Astrocyte of the spinal cord (primary cell): ENCODE results near the gene NPC1.

Experiments
- DNase-seq: peaks from one replicate; pipeline ENCODE4 v3.0.0; 2011; ENCODE audit warnings: low read depth, low spot score
- H3K4me3 ChIP-seq: 2 replicates; pipeline ENCODE4 v1.5.1; 2011; ENCODE audit warnings: low read depth, mild to moderate bottlenecking, low read length, moderate library complexity
- in situ Hi-C: cut with HindIII; loops from 2 replicates; pipeline ENCODE4 v1.10.0; 2017; ENCODE audit warnings: low sequenced_read_pairs
- TF ChIP-seq, protein P1 (sequence below): IDR thresholded peaks from 2 replicates; pipeline ENCODE4 v1.5.1; 2012; ENCODE audit warnings: low read depth, mild to moderate bottlenecking, low read length, inconsistent platforms

The NPC1 gene

DNA sequence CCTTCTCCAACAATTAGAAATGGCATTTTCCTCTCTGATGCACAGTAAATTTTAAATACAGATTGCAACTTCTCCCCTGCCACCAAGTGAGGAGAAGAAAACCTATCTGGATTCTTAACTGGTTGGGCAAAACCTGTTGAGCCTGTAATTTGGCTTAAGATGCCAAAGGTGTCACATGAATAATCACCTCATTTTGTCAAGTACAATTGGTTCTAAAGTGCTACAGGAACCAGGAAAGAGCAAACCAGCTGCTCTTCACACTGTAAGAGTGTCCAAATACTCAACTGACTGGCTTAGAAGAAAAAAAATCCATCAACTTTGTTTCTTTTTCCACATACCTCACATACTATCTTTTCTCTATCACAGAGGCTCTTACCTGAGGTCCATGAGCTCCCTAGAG is 35.4 kb downstream of the NPC1 start:
- in situ Hi-C loops, result no loop called here
- H3K4me3 ChIP-seq, result no peak overlapping the region
- TF ChIP-seq, protein P1, sequence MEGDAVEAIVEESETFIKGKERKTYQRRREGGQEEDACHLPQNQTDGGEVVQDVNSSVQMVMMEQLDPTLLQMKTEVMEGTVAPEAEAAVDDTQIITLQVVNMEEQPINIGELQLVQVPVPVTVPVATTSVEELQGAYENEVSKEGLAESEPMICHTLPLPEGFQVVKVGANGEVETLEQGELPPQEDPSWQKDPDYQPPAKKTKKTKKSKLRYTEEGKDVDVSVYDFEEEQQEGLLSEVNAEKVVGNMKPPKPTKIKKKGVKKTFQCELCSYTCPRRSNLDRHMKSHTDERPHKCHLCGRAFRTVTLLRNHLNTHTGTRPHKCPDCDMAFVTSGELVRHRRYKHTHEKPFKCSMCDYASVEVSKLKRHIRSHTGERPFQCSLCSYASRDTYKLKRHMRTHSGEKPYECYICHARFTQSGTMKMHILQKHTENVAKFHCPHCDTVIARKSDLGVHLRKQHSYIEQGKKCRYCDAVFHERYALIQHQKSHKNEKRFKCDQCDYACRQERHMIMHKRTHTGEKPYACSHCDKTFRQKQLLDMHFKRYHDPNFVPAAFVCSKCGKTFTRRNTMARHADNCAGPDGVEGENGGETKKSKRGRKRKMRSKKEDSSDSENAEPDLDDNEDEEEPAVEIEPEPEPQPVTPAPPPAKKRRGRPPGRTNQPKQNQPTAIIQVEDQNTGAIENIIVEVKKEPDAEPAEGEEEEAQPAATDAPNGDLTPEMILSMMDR, result no peak
- no peak for DNase-seq

DNA sequence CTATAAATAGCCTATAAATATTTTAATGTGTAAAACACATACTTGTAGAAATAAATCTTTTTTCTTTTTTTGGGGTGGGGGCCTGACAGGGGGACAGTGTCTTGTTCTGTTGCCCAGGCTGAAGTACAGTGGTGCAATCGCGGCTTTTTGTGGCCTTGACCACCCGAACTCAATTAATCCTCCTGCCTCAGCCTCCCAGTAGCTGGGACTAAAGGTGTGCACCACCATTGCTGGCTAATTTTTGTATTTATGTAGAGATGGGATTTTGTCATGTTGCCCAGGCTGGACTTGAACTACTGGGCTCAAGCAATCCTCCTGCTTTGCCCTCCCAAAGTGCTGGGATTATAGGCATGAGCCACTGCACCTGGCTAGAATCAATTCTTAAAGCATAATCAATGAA is 37.6 kb downstream of the NPC1 start:
- TF ChIP-seq, protein P1, result no peak
- no peak overlapping the region for H3K4me3 ChIP-seq
- in situ Hi-C loops, result no loop called here
- no peak for DNase-seq

DNA sequence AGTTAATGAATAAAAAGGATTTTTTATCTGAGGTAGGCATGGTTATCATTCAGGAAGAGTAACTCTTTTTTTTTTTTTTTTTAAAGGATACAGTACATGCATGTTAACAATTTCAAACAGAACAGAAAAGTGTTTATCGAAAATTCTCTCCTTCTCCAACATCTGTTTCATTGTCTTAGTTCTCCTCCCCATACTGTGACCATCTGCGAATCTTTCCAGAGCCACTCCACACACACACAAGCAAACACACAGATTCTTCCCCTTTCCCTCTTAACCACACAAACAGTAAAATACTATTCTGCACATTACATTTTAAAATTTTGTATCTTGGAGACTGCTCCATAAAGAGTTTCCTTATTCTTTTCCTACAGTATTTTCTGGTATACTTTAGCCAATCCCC is 38.0 kb downstream of the NPC1 start:
- no peak overlapping the region for H3K4me3 ChIP-seq
- in situ Hi-C loops, result no loop called here
- TF ChIP-seq, protein P1, result no peak
- no peak for DNase-seq

DNA sequence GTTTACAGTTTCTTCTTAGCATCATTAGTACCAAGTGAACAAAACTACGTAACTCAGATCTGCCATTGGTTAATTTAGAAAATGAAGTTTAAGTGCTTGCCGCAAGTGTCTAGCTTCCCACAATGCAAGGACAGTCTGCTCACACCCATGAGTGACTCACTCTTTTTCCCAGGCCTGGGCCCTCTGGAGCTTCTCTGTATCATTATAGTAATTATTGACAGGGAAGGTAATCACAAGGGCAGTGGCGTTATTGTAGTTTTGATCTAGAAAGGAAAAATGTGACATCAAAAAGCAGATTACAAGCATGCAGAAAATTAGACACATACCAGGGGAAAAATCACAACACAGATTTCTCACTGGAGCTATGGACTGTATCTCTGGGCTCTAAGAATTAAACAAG is 38.5 kb downstream of the NPC1 start:
- TF ChIP-seq, protein P1, result no peak
- peak; percentile 15 for DNase-seq
- H3K4me3 ChIP-seq, result no peak overlapping the region
- in situ Hi-C loops, result no loop called here

DNA sequence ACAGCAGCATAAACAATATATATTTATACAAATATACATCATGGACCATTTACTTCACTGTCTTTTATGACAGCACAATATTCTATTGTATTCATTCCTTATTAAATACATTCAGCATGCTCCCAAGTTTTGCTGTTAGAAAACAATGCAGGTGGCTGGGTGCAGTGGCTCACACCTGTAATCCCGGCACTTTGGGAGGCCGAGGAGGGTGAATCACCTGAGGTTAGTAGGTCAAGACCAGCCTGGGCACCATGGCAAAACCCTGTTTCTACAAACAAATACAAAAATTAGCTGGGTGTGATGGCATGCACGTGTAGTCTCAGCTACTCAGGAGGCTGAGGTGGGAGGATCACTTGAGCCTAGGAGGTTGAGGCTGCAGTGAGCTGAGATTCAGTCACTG is 39.0 kb downstream of the NPC1 start:
- H3K4me3 ChIP-seq, result no peak overlapping the region
- TF ChIP-seq, protein P1, result no peak
- DNase-seq, result no peak
- in situ Hi-C loops, result no loop called here

DNA sequence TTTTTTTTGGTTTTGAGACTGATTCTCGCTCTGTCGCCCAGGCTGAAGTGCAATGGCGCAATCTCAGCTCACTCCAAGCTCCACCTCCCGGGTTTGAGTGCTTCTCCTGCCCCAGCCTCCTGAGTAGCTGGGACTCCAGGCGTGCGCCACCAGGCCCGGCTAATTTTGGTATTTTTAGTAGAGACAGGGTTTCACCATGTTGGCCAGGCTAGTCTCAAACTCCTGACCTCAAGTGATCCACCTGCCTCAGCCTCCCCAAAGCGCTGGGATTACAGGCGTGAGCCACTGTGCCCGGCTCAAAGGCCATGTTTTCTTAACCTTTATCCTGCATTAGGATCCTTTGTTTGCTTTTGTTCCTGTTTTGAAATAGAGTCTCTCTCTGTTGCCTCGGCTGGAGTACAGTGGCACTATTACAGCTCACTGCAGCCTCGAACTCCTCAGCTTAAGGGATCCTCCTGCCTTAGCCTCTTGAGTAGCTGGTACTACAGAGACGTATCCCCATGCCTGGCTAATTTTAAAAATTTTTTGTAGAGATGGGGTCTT is 41.0 kb downstream of the NPC1 start:
- in situ Hi-C loops, result no loop called here
- no peak for DNase-seq
- TF ChIP-seq, protein P1, result no peak
- no peak overlapping the region for H3K4me3 ChIP-seq

DNA sequence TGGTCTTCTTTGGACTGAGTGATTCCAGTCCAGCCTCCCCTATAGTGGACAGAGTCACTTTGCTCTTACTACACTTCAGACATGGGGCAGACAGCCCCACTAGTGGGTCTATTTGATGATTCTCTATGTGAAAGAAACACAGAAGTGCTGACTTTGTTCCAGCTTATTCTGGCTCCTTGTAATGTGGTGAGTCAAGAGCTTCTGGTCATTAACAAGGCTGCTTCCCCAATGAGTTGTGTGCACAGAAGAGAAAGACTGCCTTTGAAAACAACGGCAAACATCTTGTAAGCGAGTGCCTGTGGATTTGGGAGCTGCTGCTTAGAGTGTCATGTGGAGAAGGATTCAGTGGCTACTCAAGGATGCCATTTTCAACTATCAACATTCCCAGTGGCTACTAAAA is 43.8 kb downstream of the NPC1 start:
- TF ChIP-seq, protein P1, result no peak
- no peak overlapping the region for H3K4me3 ChIP-seq
- in situ Hi-C loops, result no loop called here
- peak; percentile 71 for DNase-seq
